ENCODE data around the gene MYO18A.
"Not testable (repeated sequence)": the region's sequence is repeated elsewhere in the genome, so short reads cannot be mapped to it uniquely, and the experiment has no call there.

Gene MYO18A

GRCh38 chr17:29095439-29095838 is 84.8 kb downstream of the MYO18A start:
- DNase-seq, result no peak

- no peak for DNase-seq
These were observed 86.0 kb downstream of the MYO18A start for GRCh38 chr17:29094101-29094708.

GRCh38 chr17:29093090-29093871 is 86.9 kb downstream of the MYO18A start:
- DNase-seq, result no peak

- no peak for DNase-seq
These were observed 88.5 kb downstream of the MYO18A start for GRCh38 chr17:29091606-29092289.

GRCh38 chr17:29090750-29091605 is 89.2 kb downstream of the MYO18A start:
- DNase-seq, result no peak

GRCh38 chr17:29090108-29090507 is 90.1 kb downstream of the MYO18A start:
- no peak for DNase-seq

GRCh38 chr17:29089601-29090044 is 90.6 kb downstream of the MYO18A start:
- no peak for DNase-seq

GRCh38 chr17:29088782-29089181 is 91.4 kb downstream of the MYO18A start:
- DNase-seq, result not testable (repeated sequence)

- no peak for DNase-seq
These were observed 93.4 kb downstream of the MYO18A start for GRCh38 chr17:29086628-29087332.

- no peak for DNase-seq
These were observed 95.0 kb downstream of the MYO18A start for GRCh38 chr17:29085223-29085622.

- DNase-seq, result no peak
These were observed 95.6 kb downstream of the MYO18A start for GRCh38 chr17:29084541-29085146.

- no peak for DNase-seq
These were observed 99.2 kb downstream of the MYO18A start for GRCh38 chr17:29080965-29081364.

GRCh38 chr17:29080323-29080722 is 99.9 kb downstream of the MYO18A start:
- no peak for DNase-seq

- DNase-seq, result no peak
These were observed 100.3 kb downstream of the MYO18A start for GRCh38 chr17:29079887-29080286.

GRCh38 chr17:29079433-29079832 is 100.8 kb downstream of the MYO18A start:
- no peak for DNase-seq

- DNase-seq, result no peak
These were observed 101.8 kb downstream of the MYO18A start for GRCh38 chr17:29078183-29079045.

GRCh38 chr17:29077320-29077719 is 102.9 kb downstream of the MYO18A start:
- DNase-seq, result no peak

- DNase-seq, result no peak
These were observed 103.5 kb downstream of the MYO18A start for GRCh38 chr17:29076722-29077121.

GRCh38 chr17:29076087-29076486 is 104.1 kb downstream of the MYO18A start:
- DNase-seq, result no peak

GRCh38 chr17:29074488-29074887 is 105.7 kb downstream of the MYO18A start:
- no peak for DNase-seq

GRCh38 chr17:29073520-29073919 is 106.7 kb downstream of the MYO18A start:
- no peak for DNase-seq
